SK-N-SH (cell line): ENCODE results near the gene ZC3H4. TPM values are rescaled to one million over a fixed set of nuclear protein-coding genes. Genes with fewer than 3 reads are reported as not detected.
A peak's percentile ranks its signal among the peaks of the same experiment; 100 is the strongest.

Experiments
- CTCF ChIA-PET: fragments of 300-600, 350-600 bp; formaldehyde crosslinking; extraction: SDS; loops from one replicate; lab custom pipeline; 2021; lab: Yijun Ruan, JAX
- POLR2A ChIA-PET: fragments of 350-600 bp; sonication (Branson Sonifier 250); formaldehyde crosslinking; extraction: SDS; loops from one replicate; lab custom pipeline; 2020; ENCODE audit warnings: antibody characterized with exemption, inconsistent platforms; lab: Yijun Ruan, JAX
- DNase-seq: peaks from one replicate; pipeline ENCODE4 v3.0.0; 2012
- H2AFZ ChIP-seq: fragments of 200-600 bp; sonication (generic); 2 replicates; pipeline ENCODE4 v1.8.1; 2016; ENCODE audit warnings: antibody characterized with exemption, mild to moderate bottlenecking, low read depth
- H3F3A ChIP-seq: fragments of 200-600 bp; sonication (generic); replicated peaks from 2 replicates; pipeline ENCODE3; 2016; ENCODE audit warnings: antibody characterized with exemption, mild to moderate bottlenecking; ENCODE audit not compliant: insufficient read depth
- H3K27ac ChIP-seq, 2 experiments: fragments of 200-500 bp in 1 of 2; fragments of 200-600 bp in 1 of 2; sonication (Bioruptor generic) in 1 of 2; sonication (generic), shearing (Covaris generic) in 1 of 2; 2 replicates each; pipeline versions ENCODE4 v1.5.1 to v1.6.1; 2014 to 2016; ENCODE audit warnings: low read depth in 2 of 2, inconsistent platforms in 1 of 2, low read length in 1 of 2, mild to moderate bottlenecking in 1 of 2, mixed read lengths in 1 of 2
- H3K27me3 ChIP-seq: fragments of 200-600 bp; sonication (generic), shearing (Covaris generic); 2 replicates; pipeline ENCODE4 v1.6.1; 2016; ENCODE audit warnings: mixed run types; ENCODE audit not compliant: insufficient read depth
- H3K36me3 ChIP-seq, 2 experiments: fragments of 200-500 bp in 1 of 2; fragments of 200-600 bp in 1 of 2; sonication (Bioruptor generic) in 1 of 2; sonication (generic) in 1 of 2; replicated peaks in 1 of 2; 2 replicates each; pipeline versions ENCODE3 to v1.5.1; 2014 to 2016; ENCODE audit warnings: low read length in 1 of 2, mild to moderate bottlenecking in 1 of 2; ENCODE audit not compliant: insufficient read depth in 2 of 2, control insufficient read depth in 1 of 2
- H3K4me1 ChIP-seq, 2 experiments: fragments of 200-500 bp in 1 of 2; fragments of 200-600 bp in 1 of 2; sonication (Bioruptor generic) in 1 of 2; sonication (generic), shearing (Covaris generic) in 1 of 2; 2 replicates each; pipeline versions ENCODE4 v1.5.1 to v1.6.1; 2014 to 2016; ENCODE audit warnings: low read depth in 1 of 2, low read length in 1 of 2, mixed run types in 1 of 2; ENCODE audit not compliant: insufficient read depth in 2 of 2, control insufficient read depth in 1 of 2
- H3K4me2 ChIP-seq: fragments of 200-600 bp; sonication (generic), shearing (Covaris generic); 2 replicates; pipeline ENCODE4 v1.6.1; 2017; ENCODE audit warnings: mixed run types
- H3K4me3 ChIP-seq, 2 experiments: fragments of 200-500 bp in 1 of 2; fragments of 200-600 bp in 1 of 2; sonication (Bioruptor generic) in 1 of 2; sonication (generic), shearing (Covaris generic) in 1 of 2; 2 replicates each; pipeline versions ENCODE4 v1.5.1 to v1.8.1; 2014 to 2016; ENCODE audit warnings: low read depth in 2 of 2, inconsistent platforms in 1 of 2, low read length in 1 of 2, mild to moderate bottlenecking in 1 of 2, mixed read lengths in 1 of 2, moderate library complexity in 1 of 2
- H3K79me2 ChIP-seq: fragments of 200-600 bp; sonication (generic); 2 replicates; pipeline ENCODE4 v1.8.1; 2017; ENCODE audit warnings: mild to moderate bottlenecking; ENCODE audit not compliant: insufficient read depth
- H3K9ac ChIP-seq: fragments of 200-600 bp; sonication (generic); 2 replicates; pipeline ENCODE4 v1.6.1; 2017; ENCODE audit warnings: mixed run types
- H3K9me2 ChIP-seq: fragments of 200-600 bp; sonication (generic); 2 replicates; pipeline ENCODE4 v1.6.1; 2017; ENCODE audit warnings: mixed run types
- H3K9me3 ChIP-seq: fragments of 200-600 bp; sonication (generic); 2 replicates; pipeline ENCODE4 v1.6.1; 2017; ENCODE audit warnings: mixed run types, mild to moderate bottlenecking, moderate library complexity
- H4K20me1 ChIP-seq: fragments of 200-600 bp; sonication (generic); 2 replicates; pipeline ENCODE4 v1.6.1; 2017; ENCODE audit warnings: mild to moderate bottlenecking, mixed run types; ENCODE audit not compliant: insufficient read depth
- CHD2 ChIP-seq: fragments of 150-350 bp; IDR thresholded peaks from 2 replicates; pipeline ENCODE4 v1.6.1; 2018; ENCODE audit warnings: low read length; ENCODE audit not compliant: partially characterized antibody
- ELF1 ChIP-seq: IDR thresholded peaks from 2 replicates; pipeline ENCODE4 v1.4.0; 2012
- MEF2A ChIP-seq: IDR thresholded peaks from 2 replicates; pipeline ENCODE4 v1.4.0; 2012; ENCODE audit warnings: low read depth, borderline replicate concordance
- RAD21 ChIP-seq: IDR thresholded peaks from 2 replicates; pipeline ENCODE4 v1.6.1; 2012; ENCODE audit warnings: mild to moderate bottlenecking, low read length
- RCOR1 ChIP-seq: fragments of 150-350 bp; IDR thresholded peaks from 2 replicates; pipeline ENCODE4 v1.6.1; 2017; ENCODE audit warnings: antibody characterized with exemption, low read length
- RFX5 ChIP-seq: IDR thresholded peaks from 2 replicates; pipeline ENCODE4 v1.6.1; 2012; ENCODE audit warnings: mild to moderate bottlenecking, improper control_type of control experiment, low read length
- SMC3 ChIP-seq: IDR thresholded peaks from 2 replicates; pipeline ENCODE4 v1.6.1; 2012; ENCODE audit warnings: low read depth, low read length, improper control_type of control experiment
- TCF12 ChIP-seq: IDR thresholded peaks from 2 replicates; pipeline ENCODE4 v1.4.0; 2012
- YY1 ChIP-seq: IDR thresholded peaks from 2 replicates; pipeline ENCODE4 v1.4.0; 2012; ENCODE audit warnings: low read depth, mild to moderate bottlenecking
- WGBS: methylation state at CpG from one replicate; pipeline ENCODE4 v1.1.6; 2017; ENCODE audit warnings: low lambda C conversion rate; 5-methylcytosine and 5-hydroxymethylcytosine counted together
- polyA plus RNA-seq, 3 experiments: library from polyadenylated mRNA; depleted of rRNA; stranded (reverse); fragments of >200 nt; gene quantifications; 2 replicates each; pipeline ENCODE4 v1.2.3, GENCODE V29; 2012
- TF ChIP-seq, protein P1 (sequence below): IDR thresholded peaks from 2 replicates; pipeline ENCODE4 v1.4.0; 2012; ENCODE audit warnings: low read depth
- TF ChIP-seq, protein P2 (sequence below): IDR thresholded peaks from 2 replicates; pipeline ENCODE4; 2012
- TF ChIP-seq, protein P3 (sequence below): fragments of 200-600 bp; sonication (generic); IDR thresholded peaks from 2 replicates; pipeline ENCODE4 v1.6.1; 2017; ENCODE audit warnings: antibody characterized with exemption, mild to moderate bottlenecking, moderate library complexity

ZC3H4 gene
- polyA plus RNA-seq, 1 of the 3 experiments (the other 2 are of a cell fraction), result 7.6 TPM

DNA sequence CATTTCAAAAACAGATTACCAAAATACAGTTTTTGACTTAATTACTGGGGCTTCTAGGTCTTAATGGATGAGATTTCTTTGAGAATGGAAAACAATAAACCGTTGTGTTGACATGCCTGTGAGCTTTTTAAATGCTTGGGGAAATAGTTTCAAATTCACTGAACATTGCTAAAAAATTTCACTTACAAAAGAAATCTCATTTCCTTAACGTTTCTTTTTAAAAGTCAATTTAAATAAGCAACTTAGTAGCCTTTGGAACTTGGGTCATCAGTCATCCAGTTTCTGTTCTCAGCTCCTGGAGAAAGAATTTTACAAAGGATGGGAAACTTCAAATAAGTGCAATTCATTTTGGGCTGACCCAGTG lies 4.4 kb downstream of the ZC3H4 start:
- no peaks in the 10 kb centered on the region for H4K20me1 ChIP-seq
- ChIA-PET POLR2A (no interaction called here), CTCF (interaction anchor here (0.7 to 4.3 kb wide), 4 partner anchors 17 to 138 kb away, joined by 3 to 20 read pairs (median 3); no protein-coding TSS in a partner anchor)
- DNase-seq, result no peak
- TF ChIP-seq RCOR1, result no peak
- TF ChIP-seq, protein P1, sequence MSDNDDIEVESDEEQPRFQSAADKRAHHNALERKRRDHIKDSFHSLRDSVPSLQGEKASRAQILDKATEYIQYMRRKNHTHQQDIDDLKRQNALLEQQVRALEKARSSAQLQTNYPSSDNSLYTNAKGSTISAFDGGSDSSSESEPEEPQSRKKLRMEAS, result 0 out of 2 replicates have a peak, but pooled peaks have one; percentile 3
- no peak for TF ChIP-seq RFX5
- TF ChIP-seq, protein P2, sequence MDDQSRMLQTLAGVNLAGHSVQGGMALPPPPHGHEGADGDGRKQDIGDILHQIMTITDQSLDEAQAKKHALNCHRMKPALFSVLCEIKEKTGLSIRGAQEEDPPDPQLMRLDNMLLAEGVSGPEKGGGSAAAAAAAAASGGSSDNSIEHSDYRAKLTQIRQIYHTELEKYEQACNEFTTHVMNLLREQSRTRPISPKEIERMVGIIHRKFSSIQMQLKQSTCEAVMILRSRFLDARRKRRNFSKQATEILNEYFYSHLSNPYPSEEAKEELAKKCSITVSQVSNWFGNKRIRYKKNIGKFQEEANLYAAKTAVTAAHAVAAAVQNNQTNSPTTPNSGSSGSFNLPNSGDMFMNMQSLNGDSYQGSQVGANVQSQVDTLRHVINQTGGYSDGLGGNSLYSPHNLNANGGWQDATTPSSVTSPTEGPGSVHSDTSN, result no peak
- TF ChIP-seq CHD2, result no peak
- 40% methylated on average over 2 of the region's 2 CpGs for WGBS
- peaks cover 40% of the 10 kb centered on the region for H3F3A ChIP-seq
- no peak overlapping the region for H2AFZ ChIP-seq
- peaks cover 22 to 24% of the 10 kb centered on the region in 2 experiments for H3K36me3 ChIP-seq
- H3K9ac ChIP-seq, result peak overlapping the region; percentile 100; the same call in 1 of the 2 replicates
- H3K27me3 ChIP-seq, result no peaks in the 10 kb centered on the region
- H3K9me3 ChIP-seq, result no peaks in the 10 kb centered on the region
- no peaks in the 10 kb centered on the region for H3K9me2 ChIP-seq
- peaks cover 82% of the 10 kb centered on the region for H3K79me2 ChIP-seq
- peak overlapping the region; percentile 99 for H3K4me2 ChIP-seq
- peaks cover 42 to 54% of the 10 kb centered on the region in 2 experiments for H3K4me1 ChIP-seq
- H3K27ac ChIP-seq, result peak overlapping the region; percentile 99 to 100
- H3K4me3 ChIP-seq, result peak overlapping the region; percentile 6 to 92; a peak in 1 of 4 replicates

DNA sequence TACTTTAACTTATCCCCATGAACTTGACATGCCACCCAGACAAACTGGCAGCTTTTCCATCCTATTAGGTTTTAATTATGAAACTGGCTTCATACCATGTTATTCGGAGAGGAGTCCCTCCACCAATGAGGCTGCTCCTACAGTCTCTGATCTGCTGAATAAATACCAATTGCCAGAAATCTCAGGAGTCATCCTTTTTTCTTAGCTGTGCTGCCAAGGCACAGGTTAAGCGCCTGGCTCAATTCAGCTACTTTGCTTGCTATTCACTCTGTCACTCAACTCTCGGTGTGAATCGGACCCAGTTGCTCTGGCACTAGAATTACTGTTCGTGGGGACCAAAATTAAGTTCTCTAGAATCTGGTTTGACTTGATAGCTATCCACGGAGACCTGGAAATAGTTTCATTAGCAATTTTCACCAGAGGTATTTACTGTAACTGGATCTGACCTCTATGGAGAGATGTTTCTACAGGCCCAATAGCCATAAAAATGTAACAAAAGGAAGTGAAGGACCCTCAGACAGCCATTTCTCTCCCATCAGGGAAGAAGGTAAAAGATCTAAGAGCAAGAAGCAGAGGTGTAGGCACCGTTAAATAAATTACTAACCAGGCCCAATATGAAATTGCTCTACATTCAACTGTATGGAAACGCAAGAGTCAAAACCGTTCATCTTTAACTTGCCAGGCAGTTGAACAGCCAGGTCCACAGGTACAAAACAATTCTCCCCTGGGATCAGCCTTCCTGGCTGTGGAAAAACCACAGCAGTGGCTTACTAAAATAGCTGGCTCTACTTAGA lies 5.4 kb downstream of the ZC3H4 start:
- Histone ChIP-seq H3K79me2 (peaks cover 92% of the 10 kb centered on the region), H3K4me3 (no peak overlapping the region; a peak in 1 of 4 replicates), H3K27me3 (no peaks in the 10 kb centered on the region), H3F3A (peaks cover 42% of the 10 kb centered on the region), H3K9me2 (no peaks in the 10 kb centered on the region), H3K4me2 (peak overlapping the region; percentile 67), H2AFZ (no peak overlapping the region), H3K27ac (peak overlapping the region; percentile 99 to 100), H4K20me1 (0 out of 2 replicates have a peak, but pooled peaks cover 1% of the 10 kb centered on the region), H3K9me3 (no peaks in the 10 kb centered on the region), H3K36me3 (peaks cover 22 to 26% of the 10 kb centered on the region in 2 experiments), H3K4me1 (peaks cover 42 to 52% of the 10 kb centered on the region in 2 experiments), H3K9ac (no peak overlapping the region; the same call in 1 of the 2 replicates)
- no peak for DNase-seq
- 78% methylated on average over 9 of the region's 9 CpGs for WGBS
- ChIA-PET CTCF (interaction anchor here (1.0 to 4.3 kb wide), 4 partner anchors 18 to 268 kb away, joined by 3 to 20 read pairs (median 3); no protein-coding TSS in a partner anchor), POLR2A (no interaction called here)
- no peak for TF ChIP-seq ELF1
- no peak for TF ChIP-seq SMC3
- TF ChIP-seq YY1, result no peak
- no peak for TF ChIP-seq TCF12
- TF ChIP-seq RAD21, result no peak
- no peak for TF ChIP-seq MEF2A
- TF ChIP-seq, protein P3, sequence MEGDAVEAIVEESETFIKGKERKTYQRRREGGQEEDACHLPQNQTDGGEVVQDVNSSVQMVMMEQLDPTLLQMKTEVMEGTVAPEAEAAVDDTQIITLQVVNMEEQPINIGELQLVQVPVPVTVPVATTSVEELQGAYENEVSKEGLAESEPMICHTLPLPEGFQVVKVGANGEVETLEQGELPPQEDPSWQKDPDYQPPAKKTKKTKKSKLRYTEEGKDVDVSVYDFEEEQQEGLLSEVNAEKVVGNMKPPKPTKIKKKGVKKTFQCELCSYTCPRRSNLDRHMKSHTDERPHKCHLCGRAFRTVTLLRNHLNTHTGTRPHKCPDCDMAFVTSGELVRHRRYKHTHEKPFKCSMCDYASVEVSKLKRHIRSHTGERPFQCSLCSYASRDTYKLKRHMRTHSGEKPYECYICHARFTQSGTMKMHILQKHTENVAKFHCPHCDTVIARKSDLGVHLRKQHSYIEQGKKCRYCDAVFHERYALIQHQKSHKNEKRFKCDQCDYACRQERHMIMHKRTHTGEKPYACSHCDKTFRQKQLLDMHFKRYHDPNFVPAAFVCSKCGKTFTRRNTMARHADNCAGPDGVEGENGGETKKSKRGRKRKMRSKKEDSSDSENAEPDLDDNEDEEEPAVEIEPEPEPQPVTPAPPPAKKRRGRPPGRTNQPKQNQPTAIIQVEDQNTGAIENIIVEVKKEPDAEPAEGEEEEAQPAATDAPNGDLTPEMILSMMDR, result no peak
